Measurements from ENCODE around the gene C10orf62. TPM values are rescaled to one million over a fixed set of nuclear protein-coding genes. Genes with fewer than 3 reads are reported as not detected.

Gene C10orf62
- total and polyA plus RNA-seq, 2 donors (not counting 3 experiments of a cell fraction or from before 2014, with no cell fraction given), result not detected

DNA sequence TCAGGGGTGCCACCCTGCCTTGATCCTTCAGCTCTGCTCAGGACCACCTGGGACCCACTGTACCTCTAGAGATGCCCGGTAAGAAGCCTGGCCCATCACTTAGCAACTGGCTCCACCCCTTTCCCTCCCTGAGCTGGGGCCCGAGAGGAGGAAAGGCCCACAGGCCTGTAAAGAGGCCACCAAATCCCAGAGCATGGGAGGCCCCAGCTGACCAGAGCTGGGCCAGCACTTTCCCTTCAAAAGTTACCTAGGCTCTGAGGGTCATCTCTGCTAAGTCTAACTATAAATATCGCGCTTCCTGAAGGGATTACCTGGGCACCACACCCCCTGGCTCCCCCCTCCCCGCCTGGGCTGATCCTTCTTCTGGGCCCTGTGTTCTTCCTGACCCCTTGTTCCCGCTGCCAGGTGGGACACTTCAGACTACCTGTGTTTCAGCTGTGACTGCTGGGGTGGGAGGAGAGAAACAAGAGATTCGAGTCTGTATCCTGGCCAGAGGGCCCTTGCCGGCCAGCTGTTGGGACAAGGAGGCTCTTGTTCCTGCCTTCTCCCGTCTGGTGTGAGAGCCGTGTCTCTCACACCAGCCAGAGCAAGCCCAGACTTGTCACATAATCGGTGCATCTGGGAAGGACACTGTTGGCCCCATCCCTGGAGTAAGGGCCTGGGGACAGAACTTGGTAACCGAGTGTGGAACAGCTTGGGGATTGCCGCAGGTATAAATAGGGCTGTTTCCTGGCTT is 39.8 kb upstream of the C10orf62 start:
- H3K9me1 ChIP-seq (replicated peaks; ENCODE audit: control insufficient read depth, extremely low read depth, insufficient read depth, low read length), result no peaks in the 10 kb centered on the region
- H3K79me2 ChIP-seq (ENCODE audit: control insufficient read depth, insufficient read depth, low read length), result no peaks in the 10 kb centered on the region
- intact Hi-C loops (cut with micrococcal nuclease) (no loop called here), dilution Hi-C loops (cut with MboI; ENCODE audit: extremely low pct_ligation_motif_present, low sequenced_read_pairs) (no loop called here)
- no peak for FAIRE-seq
- POLR2A ChIA-PET, result no interaction called here
- H3K4me2 ChIP-seq (ENCODE audit: insufficient read depth, low read length), result no peak overlapping the region
- no peaks in the 10 kb centered on the region for H3K9me3 ChIP-seq (replicated peaks; ENCODE audit: control insufficient read depth, insufficient read depth, low read length)
- H3K9ac ChIP-seq (replicated peaks; ENCODE audit: extremely low read depth, insufficient read depth, low read length), result no peak overlapping the region
- no peak overlapping the region for H2AFZ ChIP-seq (ENCODE audit: low read depth, low read length)
- TF ChIP-seq GATA2 (IDR thresholded peaks at IDR 0.05; ENCODE audit: insufficient read depth, insufficient read length, low read depth, low read length), result no peak
- TF ChIP-seq POLR2A (IDR thresholded peaks at IDR 0.05; ENCODE audit: low read depth, low read length), result no peak
- no peak for TF ChIP-seq POLR2AphosphoS5 (IDR thresholded peaks at IDR 0.05; ENCODE audit: insufficient read depth, low read depth, low read length)
- TF ChIP-seq MYC (IDR thresholded peaks at IDR 0.05; ENCODE audit: low read depth, low read length), result no peak
- H3K27me3 ChIP-seq (ENCODE audit: control insufficient read depth in 2 of 2, insufficient read depth in 2 of 2, low read length in 2 of 2), result no peaks in the 10 kb centered on the region
- no peak overlapping the region for H3K27ac ChIP-seq (ENCODE audit: insufficient read depth, low read depth, low read length)
- DNase-seq (ENCODE audit: low read depth, low spot score), result no peak
- peaks cover 11% of the 10 kb centered on the region for H3K4me1 ChIP-seq (ENCODE audit: control insufficient read depth, extremely low read depth, insufficient read depth, low read length)
- H4K20me1 ChIP-seq (replicated peaks; ENCODE audit: control insufficient read depth, extremely low read depth, insufficient read depth, low read length), result no peaks in the 10 kb centered on the region
- H3K4me3 ChIP-seq (replicated peaks in 1 of 3; ENCODE audit: insufficient read depth in 1 of 3, low read depth in 1 of 3, low read length in 3 of 3), result no peak overlapping the region
- CTCF ChIA-PET, result interaction anchor here (0.7 to 6.6 kb wide), 4 partner anchors 16 to 85 kb away, joined by 3 to 159 read pairs (median 4); partner anchors contain the start of gene ANKRD2
- no TSS peak for BruUV-seq (replicated peaks)
- peaks cover 0 to 2% of the 10 kb centered on the region in 2 experiments for H3K36me3 ChIP-seq (ENCODE audit: control insufficient read depth in 2 of 2, extremely low read depth in 1 of 2, insufficient read depth in 2 of 2, low read length in 2 of 2)

DNA sequence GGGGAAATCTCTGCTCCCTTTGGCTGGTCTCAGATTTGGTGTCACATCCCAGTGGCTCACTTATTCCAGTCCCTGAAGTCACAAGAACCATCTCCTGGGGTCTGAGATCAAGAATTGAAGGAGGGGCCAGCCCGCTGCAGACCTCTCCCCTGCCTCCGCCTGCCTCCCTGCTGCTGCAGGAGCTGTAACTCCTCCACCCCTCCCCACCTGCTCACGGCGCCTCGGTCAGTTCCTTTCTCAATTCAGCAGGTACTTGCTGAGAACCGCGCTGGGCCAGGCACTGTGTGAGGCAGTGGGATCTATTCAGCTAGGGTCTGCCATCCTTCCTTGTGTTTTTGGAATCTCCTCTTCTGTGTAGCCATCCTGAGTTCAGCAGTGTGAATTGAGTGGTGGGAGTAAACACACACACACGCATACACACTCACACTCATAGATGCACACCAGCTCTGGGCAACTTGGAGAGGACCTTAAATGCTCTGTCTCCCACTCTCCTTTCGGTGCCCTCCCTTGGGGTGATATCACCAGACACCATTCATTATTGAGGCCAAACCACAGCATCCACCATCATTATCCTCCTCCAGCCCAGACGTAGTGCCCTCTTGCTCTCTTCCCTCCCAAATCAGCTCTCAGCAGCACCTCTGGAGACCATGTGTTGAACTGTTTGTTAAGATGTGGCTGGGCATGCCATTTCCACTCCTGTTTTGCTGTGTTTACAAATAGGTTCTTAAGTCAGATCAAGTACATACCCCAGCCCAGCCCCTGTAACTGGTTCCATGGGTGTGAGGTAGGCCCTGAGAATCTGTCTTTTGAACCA is 39.0 kb upstream of the C10orf62 start:
- Histone ChIP-seq H3K27ac (ENCODE audit: insufficient read depth, low read depth, low read length) (no peak overlapping the region), H3K9me3 (replicated peaks; ENCODE audit: control insufficient read depth, insufficient read depth, low read length) (no peaks in the 10 kb centered on the region), H3K4me1 (ENCODE audit: control insufficient read depth, extremely low read depth, insufficient read depth, low read length) (peaks cover 11% of the 10 kb centered on the region), H4K20me1 (replicated peaks; ENCODE audit: control insufficient read depth, extremely low read depth, insufficient read depth, low read length) (no peaks in the 10 kb centered on the region), H3K4me2 (ENCODE audit: insufficient read depth, low read length) (no peak overlapping the region), H2AFZ (ENCODE audit: low read depth, low read length) (no peak overlapping the region), H3K9ac (replicated peaks; ENCODE audit: extremely low read depth, insufficient read depth, low read length) (no peak overlapping the region), H3K79me2 (ENCODE audit: control insufficient read depth, insufficient read depth, low read length) (no peaks in the 10 kb centered on the region), H3K4me3 (replicated peaks in 1 of 3; ENCODE audit: insufficient read depth in 1 of 3, low read depth in 1 of 3, low read length in 3 of 3) (no peak overlapping the region), H3K27me3 (ENCODE audit: control insufficient read depth in 2 of 2, insufficient read depth in 2 of 2, low read length in 2 of 2) (no peaks in the 10 kb centered on the region), H3K36me3 (ENCODE audit: control insufficient read depth in 2 of 2, extremely low read depth in 1 of 2, insufficient read depth in 2 of 2, low read length in 2 of 2) (peaks cover 0 to 2% of the 10 kb centered on the region in 2 experiments), H3K9me1 (replicated peaks; ENCODE audit: control insufficient read depth, extremely low read depth, insufficient read depth, low read length) (no peaks in the 10 kb centered on the region)
- ChIA-PET CTCF (interaction anchor here (0.6 to 6.6 kb wide), 7 partner anchors 9 to 62 kb away, joined by 3 to 159 read pairs (median 4); partner anchors contain the start of genes ANKRD2 and UBTD1), POLR2A (no interaction called here)
- DNase-seq (ENCODE audit: low read depth, low spot score) (no peak), FAIRE-seq (no peak)
- dilution Hi-C loops (cut with MboI; ENCODE audit: extremely low pct_ligation_motif_present, low sequenced_read_pairs) (no loop called here), intact Hi-C loops (cut with micrococcal nuclease) (no loop called here)
- BruUV-seq (replicated peaks), result no TSS peak
- TF ChIP-seq MYC (IDR thresholded peaks at IDR 0.05; ENCODE audit: low read depth, low read length), result no peak
- no peak for TF ChIP-seq EZH2 (IDR thresholded peaks at IDR 0.05; ENCODE audit: borderline replicate concordance, low read depth, low read length, severe bottlenecking)
- TF ChIP-seq POLR2AphosphoS5 (IDR thresholded peaks at IDR 0.05; ENCODE audit: insufficient read depth, low read depth, low read length), result no peak
- no peak for TF ChIP-seq FOS (IDR thresholded peaks at IDR 0.05; ENCODE audit: borderline replicate concordance, insufficient read depth, low read length)
- TF ChIP-seq GATA2 (IDR thresholded peaks at IDR 0.05; ENCODE audit: insufficient read depth, insufficient read length, low read depth, low read length), result no peak
- TF ChIP-seq, protein P1, sequence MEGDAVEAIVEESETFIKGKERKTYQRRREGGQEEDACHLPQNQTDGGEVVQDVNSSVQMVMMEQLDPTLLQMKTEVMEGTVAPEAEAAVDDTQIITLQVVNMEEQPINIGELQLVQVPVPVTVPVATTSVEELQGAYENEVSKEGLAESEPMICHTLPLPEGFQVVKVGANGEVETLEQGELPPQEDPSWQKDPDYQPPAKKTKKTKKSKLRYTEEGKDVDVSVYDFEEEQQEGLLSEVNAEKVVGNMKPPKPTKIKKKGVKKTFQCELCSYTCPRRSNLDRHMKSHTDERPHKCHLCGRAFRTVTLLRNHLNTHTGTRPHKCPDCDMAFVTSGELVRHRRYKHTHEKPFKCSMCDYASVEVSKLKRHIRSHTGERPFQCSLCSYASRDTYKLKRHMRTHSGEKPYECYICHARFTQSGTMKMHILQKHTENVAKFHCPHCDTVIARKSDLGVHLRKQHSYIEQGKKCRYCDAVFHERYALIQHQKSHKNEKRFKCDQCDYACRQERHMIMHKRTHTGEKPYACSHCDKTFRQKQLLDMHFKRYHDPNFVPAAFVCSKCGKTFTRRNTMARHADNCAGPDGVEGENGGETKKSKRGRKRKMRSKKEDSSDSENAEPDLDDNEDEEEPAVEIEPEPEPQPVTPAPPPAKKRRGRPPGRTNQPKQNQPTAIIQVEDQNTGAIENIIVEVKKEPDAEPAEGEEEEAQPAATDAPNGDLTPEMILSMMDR (IDR thresholded peaks at IDR 0.05; ENCODE audit: extremely low read depth in 1 of 2, insufficient read depth in 1 of 2, low read depth in 1 of 2, low read length in 2 of 2), result no peak
- TF ChIP-seq POLR2A (IDR thresholded peaks at IDR 0.05; ENCODE audit: low read depth, low read length), result no peak

Data from endothelial cell of umbilical vein (primary cell).